ENCODE data around the gene C9orf152. TPM values are rescaled to one million over a fixed set of nuclear protein-coding genes. Genes with fewer than 3 reads are reported as not detected.
A peak's percentile ranks its signal among the peaks of the same experiment; 100 is the strongest.
"Not testable (repeated sequence)": the region's sequence is repeated elsewhere in the genome, so short reads cannot be mapped to it uniquely, and the experiment has no call there.

The C9orf152 gene
- total RNA-seq, result not detected

- FAIRE-seq (no peak), DNase-seq (ENCODE audit: low spot score in 2 of 2) (no peak)
These were observed at the start of gene C9orf152 for GRCh38 chr9:110208031-110208430. C9orf152 (minus strand) TSS chr9:110208159; CDS start chr9:110207579, 580 bp downstream.

GRCh38 chr9:110257097-110257841, 49.3 kb upstream of the C9orf152 start:
- FAIRE-seq (no peak), DNase-seq (ENCODE audit: low spot score in 2 of 2) (no peak)

GRCh38 chr9:110256380-110257096, 48.6 kb upstream of the C9orf152 start, which contains the start of gene TXN:
TXN (minus strand) TSS chr9:110256507; CDS start chr9:110256435, 72 bp downstream.
- DNase-seq (ENCODE audit: low spot score in 2 of 2) (peak; percentile 79 to 85), FAIRE-seq (no peak)

- DNase-seq (ENCODE audit: low spot score in 2 of 2) (peak; percentile 17 to 27), FAIRE-seq (no peak)
These were observed 47.8 kb upstream of the C9orf152 start for GRCh38 chr9:110255463-110256379.

- no peak for FAIRE-seq
- no peak for DNase-seq (ENCODE audit: low spot score in 2 of 2)
These were observed 47.1 kb upstream of the C9orf152 start for GRCh38 chr9:110255034-110255462.

- DNase-seq (ENCODE audit: low spot score in 2 of 2), result no peak
These were observed 46.5 kb upstream of the C9orf152 start for GRCh38 chr9:110254500-110254899.

GRCh38 chr9:110252509-110253139, 44.7 kb upstream of the C9orf152 start:
- DNase-seq (ENCODE audit: low spot score in 2 of 2) (no peak), FAIRE-seq (no peak)

More at GRCh38 chr9:110254500-110254899, 46.5 kb upstream of the C9orf152 start:
- no peak for FAIRE-seq

GRCh38 chr9:110251770-110252169, 43.8 kb upstream of the C9orf152 start:
- DNase-seq (ENCODE audit: low spot score in 2 of 2); FAIRE-seq: not testable (repeated sequence)

GRCh38 chr9:110251212-110251611, 43.3 kb upstream of the C9orf152 start:
- no peak for FAIRE-seq

GRCh38 chr9:110249603-110250002, 41.6 kb upstream of the C9orf152 start:
- FAIRE-seq, result no peak
- no peak for DNase-seq (ENCODE audit: low spot score in 2 of 2)

More at GRCh38 chr9:110251212-110251611, 43.3 kb upstream of the C9orf152 start:
- DNase-seq (ENCODE audit: low spot score in 2 of 2), result no peak

- DNase-seq (ENCODE audit: low spot score in 2 of 2) (no peak), FAIRE-seq (no peak)
These were observed 40.4 kb upstream of the C9orf152 start for GRCh38 chr9:110248361-110248760.

- no peak for FAIRE-seq
These were observed 38.3 kb upstream of the C9orf152 start for GRCh38 chr9:110246214-110246613.

GRCh38 chr9:110244616-110245015, 36.7 kb upstream of the C9orf152 start:
- FAIRE-seq (no peak), DNase-seq (ENCODE audit: low spot score in 2 of 2) (no peak)

More at GRCh38 chr9:110246214-110246613, 38.3 kb upstream of the C9orf152 start:
- no peak for DNase-seq (ENCODE audit: low spot score in 2 of 2)

GRCh38 chr9:110241858-110242321, 33.9 kb upstream of the C9orf152 start:
- FAIRE-seq (no peak), DNase-seq (ENCODE audit: low spot score in 2 of 2) (no peak)

- no peak for FAIRE-seq
These were observed 33.4 kb upstream of the C9orf152 start for GRCh38 chr9:110241260-110241857.

GRCh38 chr9:110240198-110240597, 32.2 kb upstream of the C9orf152 start:
- no peak for FAIRE-seq
- DNase-seq (ENCODE audit: low spot score in 2 of 2), result no peak

More at GRCh38 chr9:110241260-110241857, 33.4 kb upstream of the C9orf152 start:
- DNase-seq (ENCODE audit: low spot score in 2 of 2), result no peak

- DNase-seq (ENCODE audit: low spot score in 2 of 2) (no peak), FAIRE-seq (no peak)
These were observed 20.4 kb upstream of the C9orf152 start for GRCh38 chr9:110228321-110228720.

GRCh38 chr9:110224583-110224982, 16.6 kb upstream of the C9orf152 start:
- no peak for DNase-seq (ENCODE audit: low spot score in 2 of 2)
- FAIRE-seq, result no peak

GRCh38 chr9:110220809-110221208, 12.8 kb upstream of the C9orf152 start:
- FAIRE-seq, result no peak
- no peak for DNase-seq (ENCODE audit: low spot score in 2 of 2)
